Ascending aorta (tissue), 2 donors: Measurements from ENCODE around the gene SRRM2. TPM values are rescaled to one million over a fixed set of nuclear protein-coding genes. Genes with fewer than 3 reads are reported as not detected.

Source experiments
- DNase-seq, 2 donors: peaks; one replicate each; pipeline ENCODE4 v3.0.0-alpha.2; 2019; ENCODE audit warnings: low spot score in 2 of 2
- H3K27ac ChIP-seq, 2 donors: fragments of 200-600 bp; sonication (generic); one replicate each; pipeline ENCODE4 v1.5.1; 2016 to 2017; ENCODE audit warnings: mild to moderate bottlenecking in 1 of 2
- H3K27me3 ChIP-seq: fragments of 200-600 bp; sonication (generic); one replicate; pipeline ENCODE4 v1.5.1; 2017
- H3K36me3 ChIP-seq, 2 donors: fragments of 200-600 bp; sonication (generic); one replicate each; pipeline ENCODE4 v1.5.1; 2016
- H3K4me1 ChIP-seq, 2 donors: fragments of 200-600 bp; sonication (generic); one replicate each; pipeline ENCODE4 v1.5.1; 2016 to 2017; ENCODE audit warnings: mild to moderate bottlenecking in 1 of 2
- H3K4me3 ChIP-seq, 2 donors: fragments of 200-600 bp; sonication (generic); one replicate each; pipeline ENCODE4 v1.5.1; 2016 to 2017; ENCODE audit warnings: mild to moderate bottlenecking in 1 of 2
- H3K9me3 ChIP-seq, 2 donors: fragments of 200-600 bp; sonication (generic); one replicate each; pipeline ENCODE4 v1.5.1; 2016
- intact Hi-C: fragments of 100-400 bp; cut with DNase I; formaldehyde crosslinking; loops from one replicate; pipeline ENCODE4 v1.15.1; 2023
- total RNA-seq: library from RNA; depleted of rRNA; stranded (reverse); fragments of >200 nt; gene quantifications from one replicate; pipeline ENCODE4 v1.1.0, GENCODE V29; 2016
- TF ChIP-seq, protein P1 (sequence below), 3 experiments: fragments of 200-600 bp in 2 of 3; fragments of 450-650 bp in 1 of 3; sonication (generic) in 2 of 3; IDR thresholded peaks; one replicate each; pipeline ENCODE4 v1.5.1; 2016 to 2019; ENCODE audit warnings: antibody characterized with exemption in 3 of 3, mild to moderate bottlenecking in 1 of 3, moderate library complexity in 1 of 3

SRRM2 gene
- total RNA-seq, 1 donor from 2014 or later: 359 TPM

GRCh38 chr16:2738615-2739014 is 13.8 kb upstream of the SRRM2 start:
- DNase-seq: no peak
- intact Hi-C loops: no loop called here
- Histone ChIP-seq H3K36me3 (no peaks in the 10 kb centered on the region), H3K9me3 (no peaks in the 10 kb centered on the region), H3K27me3 (no peaks in the 10 kb centered on the region), H3K4me3 (no peak overlapping the region), H3K27ac (no peak overlapping the region), H3K4me1 (no peaks in the 10 kb centered on the region)
- TF ChIP-seq, protein P1, sequence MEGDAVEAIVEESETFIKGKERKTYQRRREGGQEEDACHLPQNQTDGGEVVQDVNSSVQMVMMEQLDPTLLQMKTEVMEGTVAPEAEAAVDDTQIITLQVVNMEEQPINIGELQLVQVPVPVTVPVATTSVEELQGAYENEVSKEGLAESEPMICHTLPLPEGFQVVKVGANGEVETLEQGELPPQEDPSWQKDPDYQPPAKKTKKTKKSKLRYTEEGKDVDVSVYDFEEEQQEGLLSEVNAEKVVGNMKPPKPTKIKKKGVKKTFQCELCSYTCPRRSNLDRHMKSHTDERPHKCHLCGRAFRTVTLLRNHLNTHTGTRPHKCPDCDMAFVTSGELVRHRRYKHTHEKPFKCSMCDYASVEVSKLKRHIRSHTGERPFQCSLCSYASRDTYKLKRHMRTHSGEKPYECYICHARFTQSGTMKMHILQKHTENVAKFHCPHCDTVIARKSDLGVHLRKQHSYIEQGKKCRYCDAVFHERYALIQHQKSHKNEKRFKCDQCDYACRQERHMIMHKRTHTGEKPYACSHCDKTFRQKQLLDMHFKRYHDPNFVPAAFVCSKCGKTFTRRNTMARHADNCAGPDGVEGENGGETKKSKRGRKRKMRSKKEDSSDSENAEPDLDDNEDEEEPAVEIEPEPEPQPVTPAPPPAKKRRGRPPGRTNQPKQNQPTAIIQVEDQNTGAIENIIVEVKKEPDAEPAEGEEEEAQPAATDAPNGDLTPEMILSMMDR (IDR thresholded peaks at IDR 0.05): no peak

GRCh38 chr16:2739625-2740430 is 12.6 kb upstream of the SRRM2 start:
- Histone ChIP-seq H3K27me3 (no peaks in the 10 kb centered on the region), H3K27ac (no peak overlapping the region), H3K4me1 (no peaks in the 10 kb centered on the region), H3K9me3 (no peaks in the 10 kb centered on the region), H3K4me3 (no peak overlapping the region), H3K36me3 (no peaks in the 10 kb centered on the region)
- intact Hi-C loops: no loop called here
- TF ChIP-seq, protein P1 (IDR thresholded peaks at IDR 0.05): no peak
- DNase-seq: no peak

DNA sequence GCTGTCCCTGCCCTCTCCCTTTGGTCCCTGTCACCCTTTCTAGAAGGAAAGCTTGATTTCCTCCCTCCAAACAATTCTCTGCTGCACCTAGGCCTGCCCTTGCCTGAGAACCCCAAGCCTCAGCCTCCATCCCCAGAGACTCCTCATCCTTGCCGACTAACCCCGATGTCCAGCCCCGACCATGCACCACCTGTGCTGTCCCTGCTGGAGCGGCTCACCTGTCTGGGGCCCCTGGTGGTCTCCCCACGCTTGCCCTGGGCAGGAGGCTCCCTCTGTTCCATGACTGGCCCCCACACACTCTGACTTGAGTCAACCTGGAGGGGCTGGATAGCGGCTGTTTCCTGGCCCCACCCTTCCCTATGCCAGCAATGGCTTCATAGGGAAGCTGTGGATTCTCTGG is 12.0 kb upstream of the SRRM2 start:
- no peak for DNase-seq

DNA sequence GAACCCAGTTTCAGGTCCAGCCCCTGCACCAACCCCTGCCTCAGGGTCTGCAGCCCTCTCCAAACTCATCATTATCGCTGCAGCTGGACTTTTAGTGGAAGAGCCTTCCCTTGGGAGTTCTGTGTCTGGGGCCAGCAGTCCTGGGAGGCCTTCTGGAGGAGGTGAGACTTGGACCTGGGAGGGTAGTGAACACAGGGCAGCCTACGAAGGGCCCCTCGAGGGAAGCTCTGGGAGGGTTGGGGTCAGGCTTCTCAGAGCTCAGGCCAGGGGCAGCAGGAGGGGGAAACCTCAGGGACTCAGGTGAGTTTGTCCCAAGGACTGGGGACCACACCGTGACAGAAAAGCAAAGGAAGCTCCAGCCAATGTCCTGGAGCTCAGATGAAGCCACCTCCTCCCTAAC is 11.3 kb upstream of the SRRM2 start:
- Histone ChIP-seq H3K36me3 (no peaks in the 10 kb centered on the region), H3K4me3 (no peak overlapping the region), H3K4me1 (no peaks in the 10 kb centered on the region), H3K9me3 (no peaks in the 10 kb centered on the region), H3K27me3 (no peaks in the 10 kb centered on the region), H3K27ac (no peak overlapping the region)
- intact Hi-C loops: no loop called here
- DNase-seq: no peak
- TF ChIP-seq, protein P1 (IDR thresholded peaks at IDR 0.05): no peak

More for the DNA sequence above, 12.0 kb upstream of the SRRM2 start:
- Histone ChIP-seq H3K9me3 (no peaks in the 10 kb centered on the region), H3K4me1 (no peaks in the 10 kb centered on the region), H3K36me3 (no peaks in the 10 kb centered on the region), H3K27ac (no peak overlapping the region), H3K4me3 (no peak overlapping the region), H3K27me3 (no peaks in the 10 kb centered on the region)
- intact Hi-C loops: no loop called here
- TF ChIP-seq, protein P1 (IDR thresholded peaks at IDR 0.05): no peak

DNA sequence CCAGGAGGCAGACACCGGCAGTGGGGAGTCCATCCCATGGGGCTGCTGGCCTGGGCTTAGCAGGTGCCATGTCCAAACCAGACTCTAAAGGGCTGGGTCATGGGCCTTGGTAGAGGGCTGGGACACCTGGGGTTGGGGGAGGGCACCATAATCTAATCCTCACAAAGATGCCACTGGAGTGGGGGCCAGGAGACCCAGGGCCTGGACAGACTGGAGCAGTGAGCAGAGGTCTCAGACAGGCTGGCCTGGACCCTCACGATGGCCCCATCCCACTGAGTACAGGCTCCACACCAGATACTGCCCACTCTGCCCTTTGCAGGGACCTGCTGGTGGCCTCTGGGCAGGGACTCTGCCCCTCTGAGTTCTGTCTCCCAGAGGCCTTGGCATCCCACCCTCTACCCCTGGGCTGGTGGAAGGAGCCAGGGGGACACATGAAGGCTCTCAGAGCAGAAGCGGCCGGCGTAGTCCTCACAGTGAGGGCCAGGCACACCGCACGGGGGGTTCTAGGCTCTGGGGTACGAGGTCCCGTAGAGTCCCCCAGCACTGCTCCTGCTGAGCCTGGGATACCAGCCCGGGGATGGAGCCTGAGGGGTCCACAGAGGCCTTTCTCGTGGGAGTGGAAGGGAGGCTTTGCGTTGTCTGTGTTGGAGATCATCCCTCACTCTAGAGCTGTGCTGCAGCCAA is 10.0 kb upstream of the SRRM2 start:
- TF ChIP-seq, protein P1 (IDR thresholded peaks at IDR 0.05): no peak
- Histone ChIP-seq H3K27me3 (no peaks in the 10 kb centered on the region), H3K9me3 (no peaks in the 10 kb centered on the region), H3K36me3 (no peaks in the 10 kb centered on the region), H3K27ac (no peak overlapping the region), H3K4me3 (no peak overlapping the region), H3K4me1 (no peaks in the 10 kb centered on the region)
- DNase-seq: no peak
- intact Hi-C loops: no loop called here
